Measurements from ENCODE around the gene TFF3.

The TFF3 gene

GRCh38 chr21:42315296-42315891 is at the start of gene TFF3:
Gene TFF3 (minus strand): TSS chr21:42315409. CDS start chr21:42315374, 35 bp downstream.
- no peak for DNase-seq (ENCODE audit: low read depth in 2 of 2)

- DNase-seq (ENCODE audit: low read depth in 2 of 2): no peak
Measured at GRCh38 chr21:42364304-42364865, 49.2 kb upstream of the TFF3 start.

GRCh38 chr21:42363312-42363711 is 48.1 kb upstream of the TFF3 start:
- DNase-seq (ENCODE audit: low read depth in 2 of 2): no peak

- no peak for DNase-seq (ENCODE audit: low read depth in 2 of 2)
Measured at GRCh38 chr21:42362700-42363099, 47.5 kb upstream of the TFF3 start.

GRCh38 chr21:42362198-42362597 is 47.0 kb upstream of the TFF3 start:
- no peak for DNase-seq (ENCODE audit: low read depth in 2 of 2)

- no peak for DNase-seq (ENCODE audit: low read depth in 2 of 2)
Measured at GRCh38 chr21:42361286-42361685, 46.1 kb upstream of the TFF3 start.

- DNase-seq (ENCODE audit: low read depth in 2 of 2): no peak
Measured at GRCh38 chr21:42360317-42360716, 45.1 kb upstream of the TFF3 start.

GRCh38 chr21:42358937-42359336 is 43.7 kb upstream of the TFF3 start:
- no peak for DNase-seq (ENCODE audit: low read depth in 2 of 2)

GRCh38 chr21:42358261-42358660 is 43.1 kb upstream of the TFF3 start:
- DNase-seq (ENCODE audit: low read depth in 2 of 2): no peak

- DNase-seq (ENCODE audit: low read depth in 2 of 2): no peak
Measured at GRCh38 chr21:42357307-42357706, 42.1 kb upstream of the TFF3 start.

- DNase-seq (ENCODE audit: low read depth in 2 of 2): no peak
Measured at GRCh38 chr21:42356650-42357049, 41.4 kb upstream of the TFF3 start.

- DNase-seq (ENCODE audit: low read depth in 2 of 2): no peak
Measured at GRCh38 chr21:42356046-42356445, 40.8 kb upstream of the TFF3 start.

- no peak for DNase-seq (ENCODE audit: low read depth in 2 of 2)
Measured at GRCh38 chr21:42353623-42354022, 38.4 kb upstream of the TFF3 start.

- DNase-seq (ENCODE audit: low read depth in 2 of 2): no peak
Measured at GRCh38 chr21:42352441-42353095, 37.4 kb upstream of the TFF3 start.

- no peak for DNase-seq (ENCODE audit: low read depth in 2 of 2)
Measured at GRCh38 chr21:42351626-42352440, 36.6 kb upstream of the TFF3 start.

- no peak for DNase-seq (ENCODE audit: low read depth in 2 of 2)
Measured at GRCh38 chr21:42350927-42351426, 35.8 kb upstream of the TFF3 start, which contains the start of gene TFF2. Gene TFF2 (minus strand): TSS chr21:42350994. CDS start chr21:42350957, 37 bp downstream.

GRCh38 chr21:42350318-42350910 is 35.2 kb upstream of the TFF3 start:
- no peak for DNase-seq (ENCODE audit: low read depth in 2 of 2)

GRCh38 chr21:42349420-42350317 is 34.5 kb upstream of the TFF3 start:
- DNase-seq (ENCODE audit: low read depth in 2 of 2): no peak

GRCh38 chr21:42348762-42349161 is 33.6 kb upstream of the TFF3 start:
- no peak for DNase-seq (ENCODE audit: low read depth in 2 of 2)

- DNase-seq (ENCODE audit: low read depth in 2 of 2): no peak
Measured at GRCh38 chr21:42347601-42348327, 32.6 kb upstream of the TFF3 start.
